ENCODE results near the gene SCRN3.

Gene SCRN3

GRCh38 chr2:174454566-174454965, 59.0 kb downstream of the SCRN3 start:
- Histone ChIP-seq H2AFZ (ENCODE audit: low read depth, low read length, severe bottlenecking) (no peak overlapping the region), H3K4me2 (ENCODE audit: low read depth, low read length, poor library complexity, severe bottlenecking) (no peak overlapping the region), H3K9ac (ENCODE audit: low read length) (no peak overlapping the region), H3K9me3 (ENCODE audit: insufficient read depth, low read length) (no peaks in the 10 kb centered on the region), H3K36me3 (ENCODE audit: low read length) (no peaks in the 10 kb centered on the region), H3K79me2 (ENCODE audit: insufficient read depth, low read length) (no peaks in the 10 kb centered on the region), H4K20me1 (ENCODE audit: low read depth, low read length) (no peaks in the 10 kb centered on the region), H3K27me3 (ENCODE audit: low read length) (no peaks in the 10 kb centered on the region), H3K27ac (ENCODE audit: low read depth, low read length) (no peak overlapping the region), H3K4me3 (ENCODE audit: insufficient read depth, low read length, poor library complexity, severe bottlenecking) (no peak overlapping the region), H3F3A (ENCODE audit: insufficient read depth) (no peaks in the 10 kb centered on the region), H3K9me2 (replicated peaks; ENCODE audit: insufficient read depth, low read length) (no peaks in the 10 kb centered on the region)
- TF ChIP-seq EZH2phosphoT487 (conservative IDR thresholded peaks at IDR 0.05; ENCODE audit: low read length) (no peak), CTCF (IDR thresholded peaks at IDR 0.05; ENCODE audit: insufficient read depth, low read length, poor library complexity, severe bottlenecking) (no peak)

GRCh38 chr2:174461221-174461620, 65.7 kb downstream of the SCRN3 start:
- Histone ChIP-seq H3K79me2 (ENCODE audit: insufficient read depth, low read length) (no peaks in the 10 kb centered on the region), H3K36me3 (ENCODE audit: low read length) (no peaks in the 10 kb centered on the region), H4K20me1 (ENCODE audit: low read depth, low read length) (no peaks in the 10 kb centered on the region), H3K27me3 (ENCODE audit: low read length) (no peaks in the 10 kb centered on the region), H3K4me3 (ENCODE audit: insufficient read depth, low read length, poor library complexity, severe bottlenecking) (no peak overlapping the region), H3K9me3 (ENCODE audit: insufficient read depth, low read length) (no peaks in the 10 kb centered on the region), H3K27ac (ENCODE audit: low read depth, low read length) (no peak overlapping the region), H2AFZ (ENCODE audit: low read depth, low read length, severe bottlenecking) (no peak overlapping the region), H3K9me2 (replicated peaks; ENCODE audit: insufficient read depth, low read length) (no peaks in the 10 kb centered on the region), H3F3A (ENCODE audit: insufficient read depth) (no peaks in the 10 kb centered on the region), H3K9ac (ENCODE audit: low read length) (no peak overlapping the region), H3K4me2 (ENCODE audit: low read depth, low read length, poor library complexity, severe bottlenecking) (no peak overlapping the region)
- TF ChIP-seq CTCF (IDR thresholded peaks at IDR 0.05; ENCODE audit: insufficient read depth, low read length, poor library complexity, severe bottlenecking) (no peak), EZH2phosphoT487 (conservative IDR thresholded peaks at IDR 0.05; ENCODE audit: low read length) (no peak)

GRCh38 chr2:174465327-174465726, 69.8 kb downstream of the SCRN3 start:
- Histone ChIP-seq H3F3A (ENCODE audit: insufficient read depth) (no peaks in the 10 kb centered on the region), H4K20me1 (ENCODE audit: low read depth, low read length) (no peaks in the 10 kb centered on the region), H2AFZ (ENCODE audit: low read depth, low read length, severe bottlenecking) (no peak overlapping the region), H3K27ac (ENCODE audit: low read depth, low read length) (no peak overlapping the region), H3K4me2 (ENCODE audit: low read depth, low read length, poor library complexity, severe bottlenecking) (no peak overlapping the region), H3K79me2 (ENCODE audit: insufficient read depth, low read length) (no peaks in the 10 kb centered on the region), H3K27me3 (ENCODE audit: low read length) (no peaks in the 10 kb centered on the region), H3K9me3 (ENCODE audit: insufficient read depth, low read length) (no peaks in the 10 kb centered on the region), H3K4me3 (ENCODE audit: insufficient read depth, low read length, poor library complexity, severe bottlenecking) (no peak overlapping the region), H3K9ac (ENCODE audit: low read length) (no peak overlapping the region), H3K36me3 (ENCODE audit: low read length) (no peaks in the 10 kb centered on the region), H3K9me2 (replicated peaks; ENCODE audit: insufficient read depth, low read length) (no peaks in the 10 kb centered on the region)
- TF ChIP-seq CTCF (IDR thresholded peaks at IDR 0.05; ENCODE audit: insufficient read depth, low read length, poor library complexity, severe bottlenecking) (no peak), EZH2phosphoT487 (conservative IDR thresholded peaks at IDR 0.05; ENCODE audit: low read length) (no peak)
